ENCODE measurements around the gene RCSD1. TPM values are rescaled to one million over a fixed set of nuclear protein-coding genes. Genes with fewer than 3 reads are reported as not detected.

Gene RCSD1
- total RNA-seq, 1 donor, result 1.3 TPM

DNA sequence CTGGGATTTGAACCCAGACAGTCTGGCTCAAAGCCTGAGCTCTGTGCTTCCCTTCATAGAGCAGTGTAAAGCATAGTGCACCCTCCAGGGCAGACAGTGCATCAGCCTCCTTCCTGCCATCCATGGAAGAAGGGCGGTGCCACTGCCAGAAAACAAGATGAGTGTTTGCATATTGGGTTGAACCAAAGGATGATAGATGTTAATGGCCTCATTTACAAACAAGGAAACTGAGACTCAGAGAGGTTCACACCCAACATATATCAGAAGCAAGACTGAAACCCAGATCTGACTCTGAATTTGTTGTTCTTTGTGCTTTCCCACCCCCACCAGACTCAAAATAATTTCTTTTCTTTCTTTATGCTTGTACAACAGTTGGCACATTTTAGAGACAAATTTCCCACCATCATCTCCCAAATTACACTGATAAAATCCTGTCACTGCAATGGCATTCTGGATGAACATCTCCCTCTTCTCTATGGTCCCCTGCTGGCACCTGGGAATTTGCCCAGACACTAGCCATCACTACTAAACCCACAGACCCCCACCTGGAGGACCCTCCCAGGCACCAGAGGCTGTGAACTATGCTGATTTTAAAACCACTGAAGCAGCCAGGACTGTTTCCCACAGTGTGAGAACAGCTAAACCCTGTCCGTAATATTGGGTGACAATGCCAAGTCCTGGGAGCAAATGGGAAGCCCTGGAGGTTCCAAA, 46.3 kb downstream of the RCSD1 start:
- no peak overlapping the region for H3K4me3 ChIP-seq (ENCODE audit: low read depth, low read length)
- DNase-seq (ENCODE audit: low read depth), result no peak
- TF ChIP-seq, protein P1, sequence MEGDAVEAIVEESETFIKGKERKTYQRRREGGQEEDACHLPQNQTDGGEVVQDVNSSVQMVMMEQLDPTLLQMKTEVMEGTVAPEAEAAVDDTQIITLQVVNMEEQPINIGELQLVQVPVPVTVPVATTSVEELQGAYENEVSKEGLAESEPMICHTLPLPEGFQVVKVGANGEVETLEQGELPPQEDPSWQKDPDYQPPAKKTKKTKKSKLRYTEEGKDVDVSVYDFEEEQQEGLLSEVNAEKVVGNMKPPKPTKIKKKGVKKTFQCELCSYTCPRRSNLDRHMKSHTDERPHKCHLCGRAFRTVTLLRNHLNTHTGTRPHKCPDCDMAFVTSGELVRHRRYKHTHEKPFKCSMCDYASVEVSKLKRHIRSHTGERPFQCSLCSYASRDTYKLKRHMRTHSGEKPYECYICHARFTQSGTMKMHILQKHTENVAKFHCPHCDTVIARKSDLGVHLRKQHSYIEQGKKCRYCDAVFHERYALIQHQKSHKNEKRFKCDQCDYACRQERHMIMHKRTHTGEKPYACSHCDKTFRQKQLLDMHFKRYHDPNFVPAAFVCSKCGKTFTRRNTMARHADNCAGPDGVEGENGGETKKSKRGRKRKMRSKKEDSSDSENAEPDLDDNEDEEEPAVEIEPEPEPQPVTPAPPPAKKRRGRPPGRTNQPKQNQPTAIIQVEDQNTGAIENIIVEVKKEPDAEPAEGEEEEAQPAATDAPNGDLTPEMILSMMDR (IDR thresholded peaks at IDR 0.05; ENCODE audit: insufficient read depth, low read depth, low read length), result no peak

DNA sequence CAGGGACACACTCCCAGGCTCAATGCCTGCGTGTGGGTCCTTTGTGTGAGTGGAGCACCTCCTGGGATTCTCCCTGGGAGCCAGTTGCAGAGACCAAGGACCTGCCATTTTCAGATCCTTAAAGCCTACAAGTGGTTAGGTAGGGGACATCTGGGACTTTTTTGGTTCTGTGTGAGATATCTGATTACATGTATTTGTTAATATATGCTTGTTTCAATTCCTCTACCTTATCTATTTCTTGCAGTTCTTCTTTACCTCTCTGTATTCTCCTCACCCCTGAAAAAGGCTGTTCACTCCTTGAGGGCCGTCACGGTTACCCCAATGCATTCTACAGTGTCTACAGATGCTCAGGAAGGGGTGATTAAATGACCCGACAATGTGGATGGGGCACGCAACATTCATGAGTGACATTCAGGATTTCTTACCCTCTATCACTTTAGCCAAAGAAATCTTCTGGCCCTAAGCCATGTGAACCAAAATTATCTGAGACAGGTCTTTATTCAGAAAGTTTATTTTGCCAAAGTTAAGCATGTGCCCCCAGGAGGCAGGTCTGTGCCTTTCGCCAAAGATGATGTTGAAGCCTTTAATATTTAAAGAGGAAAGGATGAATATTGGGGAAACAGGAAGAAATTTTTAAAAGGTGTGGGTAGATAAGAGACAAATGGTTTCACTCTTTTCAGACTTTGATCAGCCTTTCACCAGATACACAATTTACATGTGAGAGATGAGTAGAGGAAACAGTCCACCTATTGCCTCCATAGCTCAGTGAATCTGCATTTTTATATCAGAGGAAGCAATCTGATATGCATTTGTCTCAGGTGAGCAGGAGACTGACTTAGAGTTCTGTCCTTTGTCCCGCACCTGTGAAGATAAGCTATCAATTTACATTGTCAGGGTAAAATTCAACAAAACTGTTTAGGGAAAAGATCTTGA, 47.1 kb downstream of the RCSD1 start:
- no peak for DNase-seq (ENCODE audit: low read depth)
- no peak overlapping the region for H3K4me3 ChIP-seq (ENCODE audit: low read depth, low read length)
- TF ChIP-seq, protein P1 (IDR thresholded peaks at IDR 0.05; ENCODE audit: insufficient read depth, low read depth, low read length), result no peak

DNA sequence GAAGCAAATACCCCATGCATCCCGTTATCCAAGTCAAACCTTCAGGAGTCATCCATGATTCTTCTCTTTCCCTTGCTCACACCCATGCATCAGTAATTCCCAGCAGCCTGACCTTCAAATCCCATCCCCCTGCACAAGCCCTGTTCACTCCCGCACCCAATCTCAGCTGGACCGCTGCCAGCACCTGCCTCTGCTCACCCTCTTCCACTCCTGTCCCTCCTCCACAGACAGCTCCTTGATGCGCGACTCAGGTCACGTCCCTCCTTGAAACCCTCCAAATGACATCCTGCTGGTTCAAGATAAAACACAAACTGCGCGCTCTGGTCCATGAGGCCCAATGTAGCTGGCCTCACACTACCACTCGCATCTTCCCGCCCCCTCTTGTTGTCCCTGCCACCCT, 48.4 kb downstream of the RCSD1 start:
- DNase-seq (ENCODE audit: low read depth), result no peak
- TF ChIP-seq, protein P1 (IDR thresholded peaks at IDR 0.05; ENCODE audit: insufficient read depth, low read depth, low read length), result no peak

DNA sequence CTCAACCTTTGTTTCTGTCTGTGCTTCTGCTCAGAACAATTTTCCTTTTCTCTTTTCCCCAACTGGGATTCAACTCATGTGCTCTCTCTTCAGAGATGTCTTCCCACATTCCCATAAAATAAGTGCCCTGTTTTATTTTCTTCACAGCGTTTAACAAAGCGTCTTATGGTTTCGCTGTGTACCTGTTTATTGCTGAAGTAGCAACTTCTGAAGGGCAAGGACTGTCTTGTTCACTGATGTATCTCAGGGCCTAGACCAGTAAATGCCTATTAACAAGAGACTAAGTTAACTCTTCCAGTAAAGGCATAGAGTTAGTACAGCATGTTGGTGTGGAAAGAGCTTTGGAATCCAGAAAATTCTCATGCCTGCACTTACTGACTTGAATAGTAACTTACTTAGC, 48.8 kb downstream of the RCSD1 start:
- no peak overlapping the region for H3K4me3 ChIP-seq (ENCODE audit: low read depth, low read length)
- DNase-seq (ENCODE audit: low read depth), result no peak
- TF ChIP-seq, protein P1 (IDR thresholded peaks at IDR 0.05; ENCODE audit: insufficient read depth, low read depth, low read length), result no peak

More for the DNA sequence above, 48.4 kb downstream of the RCSD1 start:
- no peak overlapping the region for H3K4me3 ChIP-seq (ENCODE audit: low read depth, low read length)

DNA sequence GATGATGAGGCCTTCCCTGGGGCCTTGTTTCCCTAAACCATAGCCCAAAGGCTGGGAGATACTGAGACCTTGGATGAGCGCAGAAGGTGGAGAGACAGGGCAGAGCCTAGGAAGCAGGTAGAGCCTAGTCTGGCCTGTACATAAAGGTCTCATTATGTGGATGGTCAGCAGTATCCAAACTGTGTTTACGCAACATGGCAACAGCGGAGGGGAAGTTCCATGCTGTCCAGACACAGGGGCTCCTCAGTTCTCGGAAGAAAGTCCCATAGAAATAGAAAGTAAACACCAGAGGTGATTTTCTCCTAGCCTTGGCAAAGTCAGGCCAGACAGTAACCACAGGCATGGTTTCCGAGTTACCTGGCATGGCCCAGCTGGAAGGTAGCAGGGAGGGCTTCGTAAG, 49.7 kb downstream of the RCSD1 start:
- no peak for DNase-seq (ENCODE audit: low read depth)
- H3K4me3 ChIP-seq (ENCODE audit: low read depth, low read length), result no peak overlapping the region
- TF ChIP-seq, protein P1 (IDR thresholded peaks at IDR 0.05; ENCODE audit: insufficient read depth, low read depth, low read length), result no peak

DNA sequence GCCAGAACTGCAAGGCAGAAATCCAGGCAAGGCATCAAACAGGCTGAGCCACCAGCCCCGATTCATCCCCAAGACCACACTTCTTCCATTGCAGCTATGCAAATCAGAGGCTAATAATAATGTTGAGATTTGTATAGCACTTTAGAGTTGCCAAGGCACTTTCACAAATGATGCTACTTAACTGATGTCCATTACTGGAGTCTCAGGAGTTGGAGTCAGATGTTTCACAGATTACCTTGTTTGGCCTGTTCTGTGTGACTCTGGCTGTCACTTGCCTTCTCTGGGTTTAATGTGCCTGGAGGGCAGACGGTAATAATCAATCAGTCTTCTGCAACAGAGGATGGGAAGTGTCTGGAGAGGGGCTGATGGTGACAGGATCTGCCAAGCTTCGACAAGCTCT, 51.0 kb downstream of the RCSD1 start:
- H3K4me3 ChIP-seq (ENCODE audit: low read depth, low read length), result no peak overlapping the region
- DNase-seq (ENCODE audit: low read depth), result no peak

More for the DNA sequence above, 51.0 kb downstream of the RCSD1 start:
- TF ChIP-seq, protein P1 (IDR thresholded peaks at IDR 0.05; ENCODE audit: insufficient read depth, low read depth, low read length), result no peak
